GM04503 (cell line): ENCODE data around the gene ADGRG7.
"Not testable (repeated sequence)": the region's sequence is repeated elsewhere in the genome, so short reads cannot be mapped to it uniquely, and the experiment has no call there.

Source experiments
- DNase-seq: peaks from one replicate; pipeline ENCODE4 v3.0.0-alpha.2; 2012; ENCODE audit warnings: low read depth

Gene ADGRG7

GRCh38 chr3:100645913-100646312 lies 36.5 kb downstream of the ADGRG7 start:
- no peak for DNase-seq

- no peak for DNase-seq
Measured at GRCh38 chr3:100647171-100647570, 37.8 kb downstream of the ADGRG7 start.

GRCh38 chr3:100647657-100648056 lies 38.3 kb downstream of the ADGRG7 start:
- no peak for DNase-seq

GRCh38 chr3:100650651-100651619 lies 41.5 kb downstream of the ADGRG7 start:
- DNase-seq, result peak; percentile 37

- no peak for DNase-seq
Measured at GRCh38 chr3:100653604-100654294, 44.3 kb downstream of the ADGRG7 start.

- no peak for DNase-seq
Measured at GRCh38 chr3:100656945-100657344, 47.5 kb downstream of the ADGRG7 start.

GRCh38 chr3:100661294-100661693 lies 51.9 kb downstream of the ADGRG7 start:
- not testable (repeated sequence) for DNase-seq

- no peak for DNase-seq
Measured at GRCh38 chr3:100662113-100662823, 52.9 kb downstream of the ADGRG7 start.

GRCh38 chr3:100665230-100665629 lies 55.8 kb downstream of the ADGRG7 start:
- no peak for DNase-seq

GRCh38 chr3:100666699-100667098 lies 57.3 kb downstream of the ADGRG7 start:
- DNase-seq, result not testable (repeated sequence)

- not testable (repeated sequence) for DNase-seq
Measured at GRCh38 chr3:100667316-100667715, 57.9 kb downstream of the ADGRG7 start.

GRCh38 chr3:100670995-100671394 lies 61.6 kb downstream of the ADGRG7 start:
- not testable (repeated sequence) for DNase-seq

GRCh38 chr3:100681496-100681895 lies 72.1 kb downstream of the ADGRG7 start:
- no peak for DNase-seq

- DNase-seq, result no peak
Measured at GRCh38 chr3:100682056-100682853, 72.9 kb downstream of the ADGRG7 start.

GRCh38 chr3:100682854-100683760 lies 73.7 kb downstream of the ADGRG7 start:
- no peak for DNase-seq

GRCh38 chr3:100693225-100693624 lies 83.8 kb downstream of the ADGRG7 start:
- no peak for DNase-seq

GRCh38 chr3:100695696-100696095 lies 86.3 kb downstream of the ADGRG7 start:
- DNase-seq, result no peak

GRCh38 chr3:100696161-100696560 lies 86.8 kb downstream of the ADGRG7 start:
- DNase-seq, result no peak

GRCh38 chr3:100697172-100697571 lies 87.8 kb downstream of the ADGRG7 start:
- no peak for DNase-seq

GRCh38 chr3:100697723-100698285 lies 88.4 kb downstream of the ADGRG7 start:
- DNase-seq, result no peak
